Activated CD4-positive, alpha-beta T cell treated with anti-CD3 and anti-CD28 coated beads for 1 hour (primary cell): ENCODE results near the gene CD47.
A peak's percentile ranks its signal among the peaks of the same experiment; 100 is the strongest.

ENCODE experiments used
- DNase-seq: peaks from one replicate; pipeline ENCODE4 v3.0.0-alpha.2; 2020

CD47 gene

GRCh38 chr3:108114423-108115065 lies 23.7 kb upstream of the CD47 start:
- DNase-seq: no peak

- DNase-seq: no peak
These were observed 23.1 kb upstream of the CD47 start for GRCh38 chr3:108113975-108114374.

- DNase-seq: no peak
These were observed 20.1 kb upstream of the CD47 start for GRCh38 chr3:108110934-108111333.

GRCh38 chr3:108108416-108108815 lies 17.6 kb upstream of the CD47 start:
- no peak for DNase-seq

- no peak for DNase-seq
These were observed 15.6 kb upstream of the CD47 start for GRCh38 chr3:108106449-108106848.

- no peak for DNase-seq
These were observed 15.2 kb upstream of the CD47 start for GRCh38 chr3:108106031-108106430.

GRCh38 chr3:108103886-108104797 lies 13.3 kb upstream of the CD47 start:
- no peak for DNase-seq

GRCh38 chr3:108103040-108103751 lies 12.4 kb upstream of the CD47 start:
- DNase-seq: no peak

- no peak for DNase-seq
These were observed 11.7 kb upstream of the CD47 start for GRCh38 chr3:108102420-108103039.

GRCh38 chr3:108100906-108101660 lies 10.3 kb upstream of the CD47 start:
- no peak for DNase-seq

GRCh38 chr3:108099679-108100428 lies 9.0 kb upstream of the CD47 start:
- DNase-seq: no peak

- DNase-seq: no peak
These were observed 8.4 kb upstream of the CD47 start for GRCh38 chr3:108099244-108099643.

GRCh38 chr3:108098003-108098370 lies 7.2 kb upstream of the CD47 start:
- no peak for DNase-seq

GRCh38 chr3:108097322-108098002 lies 6.6 kb upstream of the CD47 start:
- no peak for DNase-seq

GRCh38 chr3:108096532-108097321 lies 5.9 kb upstream of the CD47 start:
- DNase-seq: no peak

GRCh38 chr3:108093616-108094015 lies 2.8 kb upstream of the CD47 start:
- no peak for DNase-seq

GRCh38 chr3:108093021-108093420 lies 2.2 kb upstream of the CD47 start:
- no peak for DNase-seq

- no peak for DNase-seq
These were observed 1.7 kb upstream of the CD47 start for GRCh38 chr3:108092501-108092900.

- DNase-seq: peak; percentile 35
These were observed 843 bp upstream of the CD47 start for GRCh38 chr3:108091498-108092250.
